H1 (cell line): ENCODE results near the gene POLD1.
A peak's percentile ranks its signal among the peaks of the same experiment; 100 is the strongest.

Source experiments
- CBX5 ChIP-seq: fragments of 300-800, 300-1000 bp; sonication (generic); IDR thresholded peaks from 2 replicates; pipeline ENCODE4 v1.7.1; 2016; ENCODE audit warnings: antibody characterized with exemption, low read length, low read depth
- GABPA ChIP-seq: IDR thresholded peaks from 2 replicates; pipeline ENCODE4 v1.6.1; 2011; ENCODE audit warnings: mild to moderate bottlenecking, low read length, moderate library complexity, borderline replicate concordance; ENCODE audit not compliant: insufficient read depth
- JUND ChIP-seq: IDR thresholded peaks from 2 replicates; pipeline ENCODE4 v1.6.1; 2011; ENCODE audit warnings: mild to moderate bottlenecking, improper control_type of control experiment, low read length
- PHF8 ChIP-seq: fragments of 200-600 bp; sonication (generic); conservative IDR thresholded peaks from 2 replicates; pipeline ENCODE4 v1.7.1; 2012; ENCODE audit warnings: low read depth, mild to moderate bottlenecking, inconsistent platforms, low read length, moderate library complexity
- POLR2A ChIP-seq, 2 experiments: IDR thresholded peaks; 1 replicate in 1 of 2; 2 replicates in 1 of 2; pipeline ENCODE4 v1.6.1; 2011; ENCODE audit warnings: low read depth in 2 of 2, low read length in 2 of 2, mild to moderate bottlenecking in 2 of 2; ENCODE audit errors: control extremely low read depth in 1 of 2
- RFX5 ChIP-seq: IDR thresholded peaks from 2 replicates; pipeline ENCODE4 v1.6.1; 2011; ENCODE audit warnings: low read depth, low read length, improper control_type of control experiment, borderline replicate concordance
- SIN3A ChIP-seq, 2 experiments: IDR thresholded peaks in 1 of 2; conservative IDR thresholded peaks in 1 of 2; 2 replicates each; pipeline ENCODE4 v1.6.1; 2011 to 2012; ENCODE audit warnings: low read length in 2 of 2, improper control_type of control experiment in 1 of 2, low read depth in 1 of 2, mild to moderate bottlenecking in 1 of 2
- SRF ChIP-seq: IDR thresholded peaks from 2 replicates; pipeline ENCODE4 v1.6.1; 2011; ENCODE audit warnings: mild to moderate bottlenecking, low read depth, low read length, moderate library complexity
- TF ChIP-seq, protein P1 (sequence below), 3 experiments: IDR thresholded peaks; 1 replicate in 2 of 3; 2 replicates in 1 of 3; pipeline versions ENCODE4 v1.5.1 to v1.6.1; 2011; ENCODE audit warnings: low read length in 3 of 3, mild to moderate bottlenecking in 3 of 3, inconsistent platforms in 2 of 3, low read depth in 1 of 3, moderate library complexity in 1 of 3; ENCODE audit not compliant: insufficient read depth in 1 of 3; ENCODE audit errors: control extremely low read depth in 1 of 3

GRCh38 chr19:50368649-50369570, 15.2 kb upstream of the POLD1 start:
- TF ChIP-seq SIN3A (conservative IDR thresholded peaks at IDR 0.05 in 1 of 2, IDR thresholded peaks at IDR 0.05 in 1 of 2; ENCODE audit: low read depth in 1 of 2, low read length in 2 of 2) (0 out of 4 replicates have a peak, but pooled peaks of 1 of the 2 experiments have one; percentile 63), PHF8 (no peak), POLR2A (IDR thresholded peaks at IDR 0.05; ENCODE audit: control extremely low read depth in 1 of 2, low read depth in 2 of 2, low read length in 2 of 2) (0 out of 3 replicates have a peak, but pooled peaks of 1 of the 2 experiments have one; percentile 23), CBX5 (no peak), JUND (peak; percentile 26; the same call in 1 of the 2 replicates), RFX5 (no peak), SRF (no peak), GABPA (peak; percentile 74; the same call in 1 of the 2 replicates)
- TF ChIP-seq, protein P1, sequence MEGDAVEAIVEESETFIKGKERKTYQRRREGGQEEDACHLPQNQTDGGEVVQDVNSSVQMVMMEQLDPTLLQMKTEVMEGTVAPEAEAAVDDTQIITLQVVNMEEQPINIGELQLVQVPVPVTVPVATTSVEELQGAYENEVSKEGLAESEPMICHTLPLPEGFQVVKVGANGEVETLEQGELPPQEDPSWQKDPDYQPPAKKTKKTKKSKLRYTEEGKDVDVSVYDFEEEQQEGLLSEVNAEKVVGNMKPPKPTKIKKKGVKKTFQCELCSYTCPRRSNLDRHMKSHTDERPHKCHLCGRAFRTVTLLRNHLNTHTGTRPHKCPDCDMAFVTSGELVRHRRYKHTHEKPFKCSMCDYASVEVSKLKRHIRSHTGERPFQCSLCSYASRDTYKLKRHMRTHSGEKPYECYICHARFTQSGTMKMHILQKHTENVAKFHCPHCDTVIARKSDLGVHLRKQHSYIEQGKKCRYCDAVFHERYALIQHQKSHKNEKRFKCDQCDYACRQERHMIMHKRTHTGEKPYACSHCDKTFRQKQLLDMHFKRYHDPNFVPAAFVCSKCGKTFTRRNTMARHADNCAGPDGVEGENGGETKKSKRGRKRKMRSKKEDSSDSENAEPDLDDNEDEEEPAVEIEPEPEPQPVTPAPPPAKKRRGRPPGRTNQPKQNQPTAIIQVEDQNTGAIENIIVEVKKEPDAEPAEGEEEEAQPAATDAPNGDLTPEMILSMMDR (IDR thresholded peaks at IDR 0.05; ENCODE audit: control extremely low read depth in 1 of 3, insufficient read depth in 1 of 3, low read depth in 1 of 3, low read length in 3 of 3) = peak; percentile 70 to 92 (median 85)
